HAP-1 (cell line): ENCODE measurements around the gene DEF6.

Source experiments
- DNase-seq, 2 experiments: peaks; one replicate each; pipeline ENCODE4 v3.0.0-alpha.2; 2016 to 2020; ENCODE audit warnings: low spot score in 2 of 2
- H3K27me3 ChIP-seq: fragments of 250-450 bp; sonication (Bioruptor Pico); 2 replicates; pipeline ENCODE4 v1.5.1; 2020; ENCODE audit warnings: low read depth, mild to moderate bottlenecking, moderate library complexity
- H3K36me3 ChIP-seq: fragments of 250-450 bp; sonication (Bioruptor Pico); replicated peaks from 2 replicates; pipeline ENCODE4 v1.5.1; 2020; ENCODE audit warnings: mild to moderate bottlenecking
- H3K4me1 ChIP-seq: fragments of 250-450 bp; sonication (Bioruptor Pico); 2 replicates; pipeline ENCODE4 v1.5.1; 2020; ENCODE audit warnings: mild to moderate bottlenecking
- H3K4me3 ChIP-seq: fragments of 250-450 bp; sonication (Bioruptor Pico); 2 replicates; pipeline ENCODE4 v1.5.1; 2020; ENCODE audit warnings: mild to moderate bottlenecking, moderate library complexity
- H3K9me3 ChIP-seq: fragments of 250-450 bp; sonication (Bioruptor Pico); 2 replicates; pipeline ENCODE4 v1.5.1; 2020; ENCODE audit warnings: mild to moderate bottlenecking, moderate library complexity
- in situ Hi-C: fragments of 300-500 bp; cut with MboI; formaldehyde crosslinking; loops from 3 replicates; pipeline ENCODE4 v1.14.3; 2020; ENCODE audit warnings: low sequenced_read_pairs, inconsistent platforms, mixed read lengths

Gene DEF6

DNA sequence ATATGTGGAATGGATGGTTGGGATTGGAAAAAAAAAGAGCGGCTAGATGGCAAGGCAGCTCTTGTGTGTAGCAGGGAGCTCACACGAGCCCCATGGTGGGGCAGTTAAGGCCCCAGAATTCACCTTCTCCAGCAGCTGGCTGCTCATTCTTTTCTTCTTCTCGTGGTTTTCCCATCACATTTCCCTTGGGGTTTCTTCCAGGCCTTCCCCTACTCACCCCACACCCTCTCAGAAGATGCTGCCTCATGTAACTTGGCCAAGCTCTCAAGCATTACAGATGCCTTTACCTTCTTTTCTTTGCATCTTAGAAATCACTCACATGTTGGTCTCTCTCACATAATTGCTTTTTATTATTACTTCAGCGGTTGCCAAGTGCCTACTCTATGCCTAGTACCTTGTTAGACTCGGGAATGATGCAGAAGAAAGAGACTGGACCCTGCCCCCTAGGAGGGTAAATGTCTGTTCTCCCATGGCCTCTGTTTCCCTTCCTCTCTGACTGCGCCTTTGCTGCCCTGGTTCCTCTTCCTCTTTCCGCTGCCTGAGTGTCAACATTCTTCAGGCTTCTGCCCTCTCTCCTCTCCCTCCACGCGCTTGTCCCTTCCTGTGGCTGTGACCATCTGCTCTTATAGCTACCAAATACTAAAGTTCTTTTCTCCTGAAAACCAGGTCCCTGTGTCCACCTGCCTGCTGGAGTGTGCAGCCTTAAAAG lies 73.3 kb downstream of the DEF6 start:
- Histone ChIP-seq H3K27me3 (no peaks in the 10 kb centered on the region), H3K4me3 (no peak overlapping the region), H3K9me3 (no peaks in the 10 kb centered on the region), H3K4me1 (no peaks in the 10 kb centered on the region), H3K36me3 (no peaks in the 10 kb centered on the region)
- in situ Hi-C loops = no loop called here
- DNase-seq = no peak
